Loucy (cell line): ENCODE results near the gene MCM9.

Experiments used
- H2AFZ ChIP-seq: fragments of 200-600 bp; sonication (generic); 2 replicates; pipeline ENCODE4 v1.6.0; 2016; ENCODE audit warnings: antibody characterized with exemption, mild to moderate bottlenecking, low read length, moderate library complexity
- H3F3A ChIP-seq: fragments of 200-600 bp; 2 replicates; pipeline ENCODE4 v1.6.0; 2016; ENCODE audit warnings: antibody characterized with exemption, low read depth, mild to moderate bottlenecking
- H3K27me3 ChIP-seq: fragments of 200-600 bp; sonication (generic); 2 replicates; pipeline ENCODE4 v1.6.1; 2014; ENCODE audit warnings: low read length, mild to moderate bottlenecking; ENCODE audit not compliant: insufficient read depth, poor library complexity, severe bottlenecking
- H3K36me3 ChIP-seq: fragments of 200-600 bp; sonication (generic); 2 replicates; pipeline ENCODE4 v1.6.1; 2016; ENCODE audit warnings: low read length; ENCODE audit not compliant: insufficient read depth
- H3K4me1 ChIP-seq: fragments of 200-600 bp; sonication (generic); 2 replicates; pipeline ENCODE4 v1.5.1; 2014; ENCODE audit warnings: low read length, mild to moderate bottlenecking; ENCODE audit not compliant: insufficient read depth, poor library complexity, severe bottlenecking
- H3K4me2 ChIP-seq: fragments of 200-600 bp; sonication (generic); 2 replicates; pipeline ENCODE4 v1.6.0; 2014; ENCODE audit warnings: antibody characterized with exemption, low read length, low read depth, mild to moderate bottlenecking; ENCODE audit not compliant: poor library complexity, severe bottlenecking
- H3K4me3 ChIP-seq: fragments of 200-600 bp; sonication (generic); 2 replicates; pipeline ENCODE4 v1.5.1; 2014; ENCODE audit warnings: low read length, mild to moderate bottlenecking, mixed read lengths; ENCODE audit not compliant: poor library complexity, severe bottlenecking
- H3K79me2 ChIP-seq: fragments of 200-600 bp; sonication (generic); 2 replicates; pipeline ENCODE4 v1.6.1; 2014; ENCODE audit warnings: low read length; ENCODE audit not compliant: insufficient read depth
- H3K9ac ChIP-seq: fragments of 200-600 bp; sonication (generic); 2 replicates; pipeline ENCODE4 v1.6.0; 2014; ENCODE audit warnings: mild to moderate bottlenecking, low read depth, low read length, moderate library complexity; ENCODE audit not compliant: poor library complexity, severe bottlenecking
- H3K9me2 ChIP-seq: fragments of 200-600 bp; sonication (generic); replicated peaks from 2 replicates; pipeline ENCODE4 v1.6.1; 2016; ENCODE audit warnings: low read depth, low read length, mixed read lengths
- H3K9me3 ChIP-seq: fragments of 200-600 bp; sonication (generic); 2 replicates; pipeline ENCODE4 v1.6.1; 2014; ENCODE audit warnings: mild to moderate bottlenecking, antibody characterized with exemption, low read length, low read depth; ENCODE audit not compliant: insufficient read depth
- H4K20me1 ChIP-seq: fragments of 200-600 bp; sonication (generic); 2 replicates; pipeline ENCODE4 v1.6.0; 2014; ENCODE audit warnings: antibody characterized with exemption, low read length, mild to moderate bottlenecking; ENCODE audit not compliant: insufficient read depth, poor library complexity, severe bottlenecking
- EZH2phosphoT487 ChIP-seq: fragments of 200-600 bp; IDR thresholded peaks from 2 replicates; pipeline ENCODE4 v1.6.1; 2018; ENCODE audit warnings: antibody characterized with exemption, mild to moderate bottlenecking, moderate library complexity, borderline replicate concordance
- TF ChIP-seq, protein P1 (sequence below): fragments of 200-600 bp; sonication (generic); conservative IDR thresholded peaks from 2 replicates; pipeline ENCODE4 v1.5.1; 2014; ENCODE audit warnings: mild to moderate bottlenecking, antibody characterized with exemption, low read length

Gene MCM9

DNA sequence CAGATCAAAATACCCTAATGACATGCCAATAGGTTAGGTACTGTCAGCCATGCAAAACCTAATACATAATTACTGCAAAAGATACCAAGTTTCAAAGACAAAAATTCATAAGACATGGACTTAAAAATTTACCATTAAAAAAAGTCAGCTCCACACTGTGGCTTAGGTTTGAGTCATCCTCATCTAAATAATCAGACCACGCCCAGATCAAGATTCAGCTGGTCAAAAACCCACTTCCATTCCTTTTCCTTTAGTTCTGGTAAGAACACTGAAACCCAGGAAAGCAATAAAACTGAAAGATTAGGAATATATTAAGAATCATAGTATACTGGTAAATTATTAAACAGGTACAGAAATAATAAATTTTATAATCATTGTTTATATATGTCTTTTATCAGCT, 122.0 kb downstream of the MCM9 start:
- no peak overlapping the region for H3K4me2 ChIP-seq
- no peak overlapping the region for H3K4me3 ChIP-seq
- no peaks in the 10 kb centered on the region for H4K20me1 ChIP-seq
- no peaks in the 10 kb centered on the region for H3K79me2 ChIP-seq
- TF ChIP-seq, protein P1, sequence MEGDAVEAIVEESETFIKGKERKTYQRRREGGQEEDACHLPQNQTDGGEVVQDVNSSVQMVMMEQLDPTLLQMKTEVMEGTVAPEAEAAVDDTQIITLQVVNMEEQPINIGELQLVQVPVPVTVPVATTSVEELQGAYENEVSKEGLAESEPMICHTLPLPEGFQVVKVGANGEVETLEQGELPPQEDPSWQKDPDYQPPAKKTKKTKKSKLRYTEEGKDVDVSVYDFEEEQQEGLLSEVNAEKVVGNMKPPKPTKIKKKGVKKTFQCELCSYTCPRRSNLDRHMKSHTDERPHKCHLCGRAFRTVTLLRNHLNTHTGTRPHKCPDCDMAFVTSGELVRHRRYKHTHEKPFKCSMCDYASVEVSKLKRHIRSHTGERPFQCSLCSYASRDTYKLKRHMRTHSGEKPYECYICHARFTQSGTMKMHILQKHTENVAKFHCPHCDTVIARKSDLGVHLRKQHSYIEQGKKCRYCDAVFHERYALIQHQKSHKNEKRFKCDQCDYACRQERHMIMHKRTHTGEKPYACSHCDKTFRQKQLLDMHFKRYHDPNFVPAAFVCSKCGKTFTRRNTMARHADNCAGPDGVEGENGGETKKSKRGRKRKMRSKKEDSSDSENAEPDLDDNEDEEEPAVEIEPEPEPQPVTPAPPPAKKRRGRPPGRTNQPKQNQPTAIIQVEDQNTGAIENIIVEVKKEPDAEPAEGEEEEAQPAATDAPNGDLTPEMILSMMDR, result no peak
- no peak for TF ChIP-seq EZH2phosphoT487
- H3K4me1 ChIP-seq, result peaks cover 53% of the 10 kb centered on the region
- H3K9ac ChIP-seq, result no peak overlapping the region
- H3K36me3 ChIP-seq, result peaks cover 11% of the 10 kb centered on the region; the same call in 1 of the 2 replicates
- H3K9me2 ChIP-seq, result no peaks in the 10 kb centered on the region
- no peaks in the 10 kb centered on the region for H3K27me3 ChIP-seq
- no peak overlapping the region for H2AFZ ChIP-seq
- no peaks in the 10 kb centered on the region for H3K9me3 ChIP-seq
- peaks cover 10% of the 10 kb centered on the region for H3F3A ChIP-seq

DNA sequence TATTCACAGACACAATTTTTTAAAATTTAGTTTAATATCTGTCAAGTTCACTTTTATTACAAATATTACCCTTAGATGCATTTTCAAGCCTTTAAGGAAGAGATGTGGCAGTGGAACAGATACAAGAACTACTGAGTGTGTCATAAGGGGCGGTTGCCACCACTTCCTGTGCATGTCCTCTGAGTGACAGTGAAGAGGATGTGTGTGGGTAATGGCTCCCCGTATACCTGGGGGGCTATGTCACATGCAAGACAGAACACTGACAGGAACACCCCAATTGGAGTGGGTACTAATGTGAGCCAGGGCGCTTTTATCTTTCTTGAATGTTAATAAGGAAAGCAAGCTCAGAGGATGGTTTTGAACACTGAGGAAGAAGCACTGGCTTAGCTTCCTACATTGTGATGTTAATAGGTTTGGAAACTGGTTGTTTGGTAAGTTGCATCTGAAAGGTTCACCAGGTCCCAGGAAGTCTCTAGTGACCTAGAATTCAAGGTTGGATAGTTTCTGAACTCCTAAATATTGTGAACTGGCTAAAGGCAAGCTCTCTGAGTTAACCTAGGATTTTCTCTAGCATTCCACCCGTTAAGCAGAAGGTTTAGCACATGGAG, 124.4 kb downstream of the MCM9 start:
- Histone ChIP-seq H3K9me2 (no peaks in the 10 kb centered on the region), H3K36me3 (peaks cover 4% of the 10 kb centered on the region; the same call in 1 of the 2 replicates), H3K79me2 (no peaks in the 10 kb centered on the region), H3K27me3 (no peaks in the 10 kb centered on the region), H2AFZ (peak overlapping the region; percentile 79), H3F3A (peaks cover 10% of the 10 kb centered on the region), H3K4me1 (peaks cover 46% of the 10 kb centered on the region), H3K4me2 (peak overlapping the region; percentile 68), H3K9me3 (no peaks in the 10 kb centered on the region), H3K4me3 (peak overlapping the region; percentile 57), H4K20me1 (no peaks in the 10 kb centered on the region), H3K9ac (peak overlapping the region; percentile 66)
- no peak for TF ChIP-seq EZH2phosphoT487
- TF ChIP-seq, protein P1, result no peak

DNA sequence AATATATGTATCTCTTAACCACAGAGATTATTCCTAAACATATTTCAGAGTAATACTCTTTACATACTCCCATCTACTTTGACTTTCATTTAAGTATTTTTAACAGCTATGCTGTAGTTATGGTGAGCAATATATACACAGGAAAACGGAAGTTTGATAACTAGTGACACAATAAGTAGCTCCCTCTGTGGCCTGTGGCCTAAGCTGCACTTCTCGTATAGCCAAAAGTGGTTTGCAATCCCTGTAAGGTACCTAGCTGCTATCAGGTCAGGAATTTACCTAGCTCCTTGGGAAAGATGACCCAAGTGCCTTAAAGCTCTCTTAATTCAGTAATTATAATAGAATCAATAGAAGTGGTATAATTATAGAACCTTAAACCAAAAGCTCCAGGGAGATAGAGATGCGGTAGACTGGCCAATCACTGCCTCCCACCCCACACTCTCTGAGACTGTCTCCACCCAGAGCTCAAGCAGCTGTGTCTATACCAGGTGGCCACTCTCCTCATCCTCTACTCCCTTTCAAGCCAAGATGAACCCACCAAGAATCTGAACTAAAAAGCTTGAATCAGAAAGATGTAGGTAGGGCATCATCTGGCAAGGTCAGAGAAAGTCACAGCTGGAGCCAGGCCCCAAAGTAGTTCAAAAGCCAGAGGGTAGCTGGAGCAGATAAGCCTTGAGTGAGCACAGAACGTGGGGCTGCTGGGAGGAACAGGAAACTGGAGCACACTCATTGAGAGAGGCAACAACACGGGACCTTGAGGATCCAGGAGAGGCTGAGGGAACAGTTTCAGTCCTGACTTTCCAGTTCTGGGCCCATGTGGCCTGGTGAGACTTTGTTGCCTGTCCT, 125.9 kb downstream of the MCM9 start:
- Histone ChIP-seq H3K79me2 (no peaks in the 10 kb centered on the region), H3K4me1 (peaks cover 46% of the 10 kb centered on the region), H4K20me1 (no peaks in the 10 kb centered on the region), H2AFZ (no peak overlapping the region), H3K9me2 (no peaks in the 10 kb centered on the region), H3K27me3 (no peaks in the 10 kb centered on the region), H3K4me2 (peak overlapping the region; percentile 68), H3F3A (peaks cover 10% of the 10 kb centered on the region), H3K9ac (peak overlapping the region; percentile 66), H3K4me3 (no peak overlapping the region), H3K36me3 (no peaks in the 10 kb centered on the region), H3K9me3 (no peaks in the 10 kb centered on the region)
- TF ChIP-seq, protein P1, result 0 out of 2 replicates have a peak, but pooled peaks have one; percentile 29
- no peak for TF ChIP-seq EZH2phosphoT487
